Neuronal stem cell (in vitro differentiated cells): Measurements from ENCODE around the gene NUP210L.

Experiments used
- DNase-seq: peaks from one replicate; pipeline ENCODE4 v3.0.0-alpha.2; 2013; ENCODE audit warnings: low spot score
- H2AFZ ChIP-seq: one replicate; pipeline ENCODE4 v1.6.1; 2013; ENCODE audit warnings: mild to moderate bottlenecking, low read length, inconsistent platforms
- H2AK5ac ChIP-seq: 2 replicates; pipeline ENCODE4 v1.6.1; 2013; ENCODE audit warnings: low read depth, mild to moderate bottlenecking, inconsistent platforms, low read length, moderate library complexity, mixed read lengths
- H2BK120ac ChIP-seq: 2 replicates; pipeline ENCODE4 v1.6.1; 2013; ENCODE audit warnings: low read depth, mild to moderate bottlenecking, inconsistent platforms, low read length, moderate library complexity, mixed read lengths
- H2BK12ac ChIP-seq: one replicate; pipeline ENCODE4 v1.6.1; 2013; ENCODE audit warnings: low read length, inconsistent platforms
- H2BK15ac ChIP-seq: 2 replicates; pipeline ENCODE4 v1.6.1; 2013; ENCODE audit warnings: mild to moderate bottlenecking, low read length, inconsistent platforms, mixed read lengths
- H2BK5ac ChIP-seq: one replicate; pipeline ENCODE4 v1.6.1; 2013; ENCODE audit warnings: inconsistent platforms, mild to moderate bottlenecking, low read length, moderate library complexity
- H3K14ac ChIP-seq: one replicate; pipeline ENCODE4 v1.6.1; 2013; ENCODE audit warnings: low read length, inconsistent platforms
- H3K18ac ChIP-seq: 2 replicates; pipeline ENCODE4 v1.6.1; 2013; ENCODE audit warnings: low read length, inconsistent platforms
- H3K23ac ChIP-seq: 2 replicates; pipeline ENCODE4 v1.6.1; 2013; ENCODE audit warnings: low read depth, mild to moderate bottlenecking, mixed read lengths, low read length, inconsistent platforms; ENCODE audit not compliant: poor library complexity
- H3K27ac ChIP-seq: replicated peaks from 3 replicates; pipeline ENCODE4 v1.5.1; 2013; ENCODE audit warnings: low read length, inconsistent platforms
- H3K27me3 ChIP-seq, 3 experiments: 2 replicates each; pipeline ENCODE4 v1.6.1; 2013; ENCODE audit warnings: low read length in 3 of 3, mild to moderate bottlenecking in 2 of 3, inconsistent platforms in 1 of 3, low read depth in 1 of 3, mixed read lengths in 1 of 3, moderate library complexity in 1 of 3; ENCODE audit not compliant: control insufficient read depth in 3 of 3, insufficient read depth in 3 of 3
- H3K36me3 ChIP-seq, 2 donors: replicated peaks in 1 of 2; 2 replicates each; pipeline ENCODE4 v1.6.1; 2013; ENCODE audit warnings: low read length in 2 of 2; ENCODE audit not compliant: control insufficient read depth in 2 of 2, insufficient read depth in 2 of 2
- H3K4ac ChIP-seq: 2 replicates; pipeline ENCODE4 v1.6.1; 2013; ENCODE audit warnings: inconsistent platforms, mild to moderate bottlenecking, low read length, moderate library complexity
- H3K4me1 ChIP-seq, 2 donors: 1 replicate in 1 of 2; 2 replicates in 1 of 2; pipeline ENCODE4 v1.6.1; 2013; ENCODE audit warnings: low read length in 2 of 2, low read depth in 1 of 2; ENCODE audit not compliant: control insufficient read depth in 2 of 2, insufficient read depth in 1 of 2
- H3K4me2 ChIP-seq: one replicate; pipeline ENCODE4 v1.6.1; 2013; ENCODE audit warnings: mild to moderate bottlenecking, low read length, inconsistent platforms; ENCODE audit not compliant: insufficient read depth, poor library complexity, severe bottlenecking
- H3K4me3 ChIP-seq, 2 donors: 2 replicates each; pipeline ENCODE4 v1.5.1; 2013; ENCODE audit warnings: low read length in 2 of 2, mild to moderate bottlenecking in 2 of 2, inconsistent platforms in 1 of 2, moderate library complexity in 1 of 2
- H3K79me1 ChIP-seq: one replicate; pipeline ENCODE4 v1.6.1; 2013; ENCODE audit warnings: low read depth, mild to moderate bottlenecking, inconsistent platforms, low read length, moderate library complexity
- H3K9ac ChIP-seq: one replicate; pipeline ENCODE4 v1.6.1; 2013; ENCODE audit warnings: mild to moderate bottlenecking, low read depth, low read length, inconsistent platforms; ENCODE audit not compliant: poor library complexity
- H3K9me3 ChIP-seq, 2 donors: replicated peaks in 1 of 2; 2 replicates each; pipeline versions ENCODE3 to v1.6.1; 2013; ENCODE audit warnings: low read length in 2 of 2, mild to moderate bottlenecking in 2 of 2, inconsistent platforms in 1 of 2, low read depth in 1 of 2, mixed read lengths in 1 of 2, moderate library complexity in 1 of 2; ENCODE audit not compliant: control insufficient read depth in 2 of 2, insufficient read depth in 1 of 2
- H4K8ac ChIP-seq: one replicate; pipeline ENCODE4 v1.6.1; 2013; ENCODE audit warnings: low read depth, mild to moderate bottlenecking, inconsistent platforms, low read length, moderate library complexity
- H4K91ac ChIP-seq: one replicate; pipeline ENCODE4 v1.6.1; 2013; ENCODE audit warnings: low read length, low read depth, mild to moderate bottlenecking, inconsistent platforms; ENCODE audit not compliant: poor library complexity
- WGBS, 2 donors: extraction: QIAGEN DNeasy Blood & Tissue Kit; methylation state at CpG; one replicate each; pipeline ENCODE4 v1.1.7; 2013; ENCODE audit warnings: missing lambda C conversion rate in 2 of 2, mixed read lengths in 1 of 2; ENCODE audit not compliant: insufficient read length in 2 of 2, insufficient replicate concordance in 1 of 2; ENCODE audit errors: extremely low coverage in 2 of 2; 5-methylcytosine and 5-hydroxymethylcytosine counted together

The NUP210L gene

DNA sequence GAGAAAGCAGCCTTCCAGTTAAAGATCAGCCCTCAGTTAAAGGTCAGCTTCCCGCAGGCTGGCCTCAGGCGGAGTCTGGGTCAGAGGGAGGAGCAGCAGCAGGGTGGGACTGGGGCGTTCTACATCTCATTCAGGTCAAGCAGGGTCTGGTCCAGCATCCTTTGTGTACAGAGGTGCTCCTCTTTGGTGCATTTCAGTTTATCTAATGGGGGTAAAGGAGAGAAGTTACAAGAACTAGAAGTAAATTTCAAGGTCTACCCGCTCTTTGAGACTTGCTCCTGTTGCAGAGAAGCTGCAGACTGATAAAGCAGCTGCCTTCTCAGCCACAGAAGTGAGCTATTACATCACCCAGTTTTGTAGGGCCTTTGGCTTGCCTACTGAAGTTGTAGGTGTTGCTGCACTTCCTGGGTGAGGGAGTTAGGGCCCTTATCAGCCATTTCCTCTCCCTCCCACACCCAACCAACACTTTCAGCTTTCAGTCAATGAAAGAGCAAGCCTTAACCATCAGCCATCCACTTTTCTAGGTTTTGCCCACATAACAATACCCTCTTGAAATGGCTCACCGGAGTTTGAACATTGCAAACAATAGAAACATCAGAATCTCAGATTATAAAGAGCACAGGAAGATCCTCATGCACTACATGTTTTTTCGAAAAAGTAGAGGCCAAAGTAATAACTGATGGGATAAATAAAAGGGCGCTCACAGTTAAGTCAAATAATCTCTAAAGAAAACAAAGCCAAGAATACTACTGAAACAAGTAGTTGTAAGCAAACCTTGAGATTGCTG, 2.8 kb upstream of the NUP210L start:
- H2BK12ac ChIP-seq, result no peak overlapping the region
- H3K18ac ChIP-seq, result no peak overlapping the region
- H3K4me3 ChIP-seq, result no peak overlapping the region
- H2BK120ac ChIP-seq, result no peak overlapping the region
- H3K36me3 ChIP-seq, result peaks cover 17 to 87% of the 10 kb centered on the region in 2 donors
- no peak overlapping the region for H4K8ac ChIP-seq
- no peak overlapping the region for H3K4me2 ChIP-seq
- peaks cover 3 to 12% of the 10 kb centered on the region in 2 donors for H3K9me3 ChIP-seq
- H3K14ac ChIP-seq, result no peak overlapping the region
- H3K4me1 ChIP-seq, result peaks cover 0 to 8% of the 10 kb centered on the region in 2 donors
- no peak overlapping the region for H3K9ac ChIP-seq
- H3K4ac ChIP-seq, result no peak overlapping the region
- H3K79me1 ChIP-seq, result no peaks in the 10 kb centered on the region
- H4K91ac ChIP-seq, result no peak overlapping the region
- peak overlapping the region; percentile 62 for H3K27ac ChIP-seq
- no peak overlapping the region for H2AFZ ChIP-seq
- H2AK5ac ChIP-seq, result no peak overlapping the region
- H2BK15ac ChIP-seq, result no peak overlapping the region
- WGBS, 2 donors, result no CpG with 5 or more reads among the region's 7 CpGs
- no peak overlapping the region for H3K23ac ChIP-seq
- peak; percentile 6 for DNase-seq
- no peaks in the 10 kb centered on the region for H3K27me3 ChIP-seq
- no peak overlapping the region for H2BK5ac ChIP-seq

GRCh38 chr1:154155251-154155650, 378 bp upstream of the NUP210L start:
- Histone ChIP-seq H2BK120ac (no peak overlapping the region), H3K4me2 (no peak overlapping the region), H3K9me3 (peaks cover 2 to 9% of the 10 kb centered on the region in 2 donors), H3K18ac (no peak overlapping the region), H2AK5ac (no peak overlapping the region), H3K23ac (no peak overlapping the region), H3K9ac (no peak overlapping the region), H3K27me3 (no peaks in the 10 kb centered on the region), H3K4ac (no peak overlapping the region), H3K79me1 (no peaks in the 10 kb centered on the region), H3K4me1 (peaks cover 0 to 8% of the 10 kb centered on the region in 2 donors), H2BK15ac (no peak overlapping the region), H4K91ac (no peak overlapping the region), H2BK12ac (no peak overlapping the region), H3K4me3 (no peak overlapping the region), H3K14ac (no peak overlapping the region), H3K27ac (no peak overlapping the region), H2BK5ac (no peak overlapping the region), H3K36me3 (peaks cover 8 to 62% of the 10 kb centered on the region in 2 donors), H2AFZ (no peak overlapping the region), H4K8ac (no peak overlapping the region)
- WGBS, 2 donors, result no CpG with 5 or more reads among the region's 9 CpGs
- DNase-seq, result no peak

DNA sequence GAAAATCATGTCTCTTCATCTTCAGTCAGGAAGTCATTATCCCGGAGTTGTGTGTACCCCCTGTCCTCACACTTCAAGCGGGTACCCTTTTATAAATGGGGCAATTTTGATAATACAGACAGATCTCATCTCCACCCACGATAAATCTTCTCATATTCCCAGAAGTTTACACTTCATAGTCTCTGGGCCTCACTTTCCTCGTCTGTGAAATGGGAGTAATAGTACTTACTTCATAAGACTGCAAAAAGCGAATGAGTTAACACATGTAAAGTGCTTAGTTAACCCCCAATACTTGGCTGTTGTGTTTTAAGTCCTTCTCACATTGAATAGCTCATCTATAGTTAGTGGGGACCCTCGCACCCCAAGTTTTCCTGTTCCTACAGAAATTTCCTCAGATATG, 820 bp downstream of the NUP210L start:
- no peak overlapping the region for H3K18ac ChIP-seq
- no peak overlapping the region for H4K91ac ChIP-seq
- no peak overlapping the region for H3K4me2 ChIP-seq
- H3K4me1 ChIP-seq, result peaks cover 0 to 8% of the 10 kb centered on the region in 2 donors
- H2BK15ac ChIP-seq, result no peak overlapping the region
- no peak overlapping the region for H2AFZ ChIP-seq
- DNase-seq, result no peak
- no peak overlapping the region for H2BK120ac ChIP-seq
- no peaks in the 10 kb centered on the region for H3K27me3 ChIP-seq
- H2BK12ac ChIP-seq, result no peak overlapping the region
- H4K8ac ChIP-seq, result no peak overlapping the region
- no peak overlapping the region for H3K14ac ChIP-seq
- H2AK5ac ChIP-seq, result no peak overlapping the region
- no CpG with 5 or more reads among the region's 6 CpGs for WGBS, 2 donors
- H3K9me3 ChIP-seq, result peaks cover 0 to 2% of the 10 kb centered on the region in 2 donors
- no peak overlapping the region for H3K4ac ChIP-seq
- no peak overlapping the region for H3K23ac ChIP-seq
- no peak overlapping the region for H3K9ac ChIP-seq
- no peak overlapping the region for H3K27ac ChIP-seq
- no peak overlapping the region for H2BK5ac ChIP-seq
- H3K4me3 ChIP-seq, result no peak overlapping the region
- peaks cover 7 to 50% of the 10 kb centered on the region in 2 donors for H3K36me3 ChIP-seq
- no peaks in the 10 kb centered on the region for H3K79me1 ChIP-seq

GRCh38 chr1:154151311-154151710, 3.6 kb downstream of the NUP210L start:
- Histone ChIP-seq H3K14ac (no peak overlapping the region), H3K27me3 (no peaks in the 10 kb centered on the region), H2BK12ac (no peak overlapping the region), H2AK5ac (no peak overlapping the region), H3K4me2 (no peak overlapping the region), H3K4me1 (no peaks in the 10 kb centered on the region), H4K8ac (no peak overlapping the region), H3K4ac (no peak overlapping the region), H3K18ac (no peak overlapping the region), H2AFZ (no peak overlapping the region), H3K4me3 (no peak overlapping the region), H3K23ac (no peak overlapping the region), H4K91ac (no peak overlapping the region), H2BK5ac (no peak overlapping the region), H3K9ac (no peak overlapping the region), H3K27ac (no peak overlapping the region), H2BK15ac (no peak overlapping the region), H3K79me1 (no peaks in the 10 kb centered on the region), H2BK120ac (no peak overlapping the region), H3K36me3 (peaks cover 7 to 23% of the 10 kb centered on the region in 2 donors), H3K9me3 (peaks cover 0 to 2% of the 10 kb centered on the region in 2 donors)
- DNase-seq, result no peak
